ENCODE data around the gene TREM2.

Gene TREM2

DNA sequence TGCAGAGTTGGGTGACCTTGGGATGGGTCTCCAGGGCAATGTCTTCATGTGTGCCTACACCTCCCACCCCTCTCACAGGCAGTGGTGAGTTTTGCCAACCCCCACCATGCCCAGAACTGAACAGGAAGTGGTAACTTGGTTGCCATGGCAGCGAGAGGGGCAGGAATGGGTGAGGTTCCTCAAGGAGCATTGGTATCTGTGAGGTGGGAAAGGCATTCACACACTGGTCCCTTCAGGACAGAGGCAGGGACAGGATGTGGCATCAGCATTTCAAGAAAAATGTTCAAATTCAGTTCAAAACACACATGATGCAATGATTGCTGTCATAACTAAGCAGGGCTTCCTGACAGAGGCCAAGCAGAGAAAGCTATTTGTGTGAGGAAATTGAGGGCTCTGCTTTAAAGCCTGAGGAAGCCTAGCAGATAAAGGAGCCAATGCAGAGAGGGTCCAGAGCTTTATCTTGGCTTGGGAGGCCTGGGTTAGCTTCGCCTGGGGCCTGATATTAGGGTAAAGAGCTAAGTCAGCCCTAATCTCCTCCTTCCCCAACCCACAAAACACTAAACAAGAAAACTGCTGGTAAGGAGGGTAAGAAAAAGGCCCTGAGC is 37.5 kb upstream of the TREM2 start:
- DNase-seq (ENCODE audit: low spot score): peak; percentile 29
- TF ChIP-seq CTCF (IDR thresholded peaks at IDR 0.05; ENCODE audit: extremely low read depth, missing control alignments): no peak

GRCh38 chr6:41199552-41200246 is 36.8 kb upstream of the TREM2 start:
- TF ChIP-seq CTCF (IDR thresholded peaks at IDR 0.05; ENCODE audit: extremely low read depth, missing control alignments): no peak
- peak; percentile 47 for DNase-seq (ENCODE audit: low spot score)

- no peak for DNase-seq (ENCODE audit: low spot score)
Measured at GRCh38 chr6:41197234-41197633, 34.3 kb upstream of the TREM2 start.

GRCh38 chr6:41194386-41194785 is 31.5 kb upstream of the TREM2 start:
- no peak for TF ChIP-seq CTCF (IDR thresholded peaks at IDR 0.05; ENCODE audit: extremely low read depth, missing control alignments)
- DNase-seq (ENCODE audit: low spot score): no peak

More at GRCh38 chr6:41197234-41197633, 34.3 kb upstream of the TREM2 start:
- TF ChIP-seq CTCF (IDR thresholded peaks at IDR 0.05; ENCODE audit: extremely low read depth, missing control alignments): no peak

GRCh38 chr6:41193884-41194283 is 31.0 kb upstream of the TREM2 start:
- DNase-seq (ENCODE audit: low spot score): no peak
- no peak for TF ChIP-seq CTCF (IDR thresholded peaks at IDR 0.05; ENCODE audit: extremely low read depth, missing control alignments)

DNA sequence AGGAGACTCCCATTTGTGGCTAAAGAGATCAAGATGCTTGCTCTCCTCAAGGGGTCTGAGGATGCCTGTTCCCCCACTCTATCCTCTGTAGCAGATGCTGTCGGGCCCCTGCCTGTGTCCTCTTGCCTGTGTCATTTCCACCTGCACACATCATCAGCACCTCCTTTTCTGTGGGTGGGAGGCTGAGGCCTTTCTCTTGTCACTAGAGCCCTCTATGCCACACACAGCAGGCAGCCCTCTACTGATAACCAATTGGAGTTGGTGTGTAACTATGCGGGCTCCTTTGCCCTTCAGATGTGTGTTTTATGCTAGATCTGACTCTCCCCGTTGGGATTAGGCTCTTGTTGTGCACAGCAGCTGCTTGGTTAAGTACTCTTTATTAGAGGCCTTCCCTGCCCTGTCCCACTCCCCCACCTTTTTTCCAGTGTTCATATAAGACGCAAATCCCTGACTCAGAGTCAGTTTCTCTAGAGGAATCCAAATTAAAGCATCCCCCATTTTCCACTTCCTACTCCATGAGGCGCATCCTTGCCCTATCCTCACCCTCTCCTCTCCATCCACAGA is 30.3 kb upstream of the TREM2 start:
- no peak for TF ChIP-seq CTCF (IDR thresholded peaks at IDR 0.05; ENCODE audit: extremely low read depth, missing control alignments)
- DNase-seq (ENCODE audit: low spot score): no peak

GRCh38 chr6:41191569-41191968 is 28.7 kb upstream of the TREM2 start:
- peak; percentile 44 for DNase-seq (ENCODE audit: low spot score)
- TF ChIP-seq CTCF (IDR thresholded peaks at IDR 0.05; ENCODE audit: extremely low read depth, missing control alignments): peak; percentile 54

Measured in GM20000 (cell line).